HG03159 (cell line): ENCODE results near the gene SP140L.
"Not testable (repeated sequence)": the region's sequence is repeated elsewhere in the genome, so short reads cannot be mapped to it uniquely, and the experiment has no call there.

Source experiments
- ATAC-seq: cut with Tn5 transposase; IDR thresholded peaks from one replicate; pipeline ENCODE4 v1.9.1; 2021; ENCODE audit warnings: mild to moderate bottlenecking, moderate library complexity; ENCODE audit not compliant: unreplicated experiment

SP140L gene

GRCh38 chr2:230417436-230417835 lies 90.4 kb downstream of the SP140L start:
- ATAC-seq = no peak

- no peak for ATAC-seq
Observed at GRCh38 chr2:230418341-230419016, 91.5 kb downstream of the SP140L start.

GRCh38 chr2:230419181-230419580 lies 92.2 kb downstream of the SP140L start:
- no peak for ATAC-seq

- ATAC-seq = no peak
Observed at GRCh38 chr2:230422149-230422548, 95.2 kb downstream of the SP140L start.

GRCh38 chr2:230423851-230424458 lies 97.0 kb downstream of the SP140L start:
- no peak for ATAC-seq

- no peak for ATAC-seq
Observed at GRCh38 chr2:230425377-230425776, 98.4 kb downstream of the SP140L start.

GRCh38 chr2:230429513-230429912 lies 102.5 kb downstream of the SP140L start:
- no peak for ATAC-seq

GRCh38 chr2:230430957-230431910 lies 104.2 kb downstream of the SP140L start:
- ATAC-seq = no peak

- ATAC-seq = no peak
Observed at GRCh38 chr2:230434677-230435324, 107.8 kb downstream of the SP140L start.

- ATAC-seq = no peak
Observed at GRCh38 chr2:230435431-230435830, 108.4 kb downstream of the SP140L start.

- ATAC-seq = not testable (repeated sequence)
Observed at GRCh38 chr2:230439121-230439520, 112.1 kb downstream of the SP140L start.

GRCh38 chr2:230439590-230439989 lies 112.6 kb downstream of the SP140L start:
- ATAC-seq = no peak

- peak; percentile 63 for ATAC-seq
Observed at GRCh38 chr2:230441227-230441897, 114.4 kb downstream of the SP140L start.

GRCh38 chr2:230443541-230443940 lies 116.5 kb downstream of the SP140L start:
- no peak for ATAC-seq

- no peak for ATAC-seq
Observed at GRCh38 chr2:230444832-230445231, 117.8 kb downstream of the SP140L start.

- ATAC-seq = no peak
Observed at GRCh38 chr2:230447036-230447435, 120.0 kb downstream of the SP140L start.

GRCh38 chr2:230447455-230448451 lies 120.8 kb downstream of the SP140L start:
- ATAC-seq = peak; percentile 76

- no peak for ATAC-seq
Observed at GRCh38 chr2:230449901-230450467, 123.0 kb downstream of the SP140L start.

- no peak for ATAC-seq
Observed at GRCh38 chr2:230453006-230453405, 126.0 kb downstream of the SP140L start.
